Stimulated activated naive CD8-positive, alpha-beta T cell treated with anti-CD3 and anti-CD28 coated beads, Interleukin-15, Interleukin-2, amounts not matched to agents 100 U/mL and 50 U/mL, for 24 hours (primary cell): ENCODE measurements around the gene PMPCA.
A peak's percentile ranks its signal among the peaks of the same experiment; 100 is the strongest.

Source experiments
- ATAC-seq: fragments of 150-1000 bp; cut with Tn5 transposase; one replicate; pipeline ENCODE4 v1.10.0; 2021
- DNase-seq: peaks from one replicate; pipeline ENCODE4 v3.0.0; 2021

The PMPCA gene

GRCh38 chr9:136436055-136436634, 25.7 kb downstream of the PMPCA start:
- no peak for DNase-seq
- ATAC-seq, result no peak

GRCh38 chr9:136437430-136437829, 27.0 kb downstream of the PMPCA start:
- no peak for ATAC-seq
- no peak for DNase-seq

GRCh38 chr9:136437839-136438547, 27.5 kb downstream of the PMPCA start:
- ATAC-seq (no peak), DNase-seq (no peak)

- ATAC-seq (peak; percentile 71), DNase-seq (peak; percentile 71)
Observed at GRCh38 chr9:136438548-136439480, 28.4 kb downstream of the PMPCA start.

DNA sequence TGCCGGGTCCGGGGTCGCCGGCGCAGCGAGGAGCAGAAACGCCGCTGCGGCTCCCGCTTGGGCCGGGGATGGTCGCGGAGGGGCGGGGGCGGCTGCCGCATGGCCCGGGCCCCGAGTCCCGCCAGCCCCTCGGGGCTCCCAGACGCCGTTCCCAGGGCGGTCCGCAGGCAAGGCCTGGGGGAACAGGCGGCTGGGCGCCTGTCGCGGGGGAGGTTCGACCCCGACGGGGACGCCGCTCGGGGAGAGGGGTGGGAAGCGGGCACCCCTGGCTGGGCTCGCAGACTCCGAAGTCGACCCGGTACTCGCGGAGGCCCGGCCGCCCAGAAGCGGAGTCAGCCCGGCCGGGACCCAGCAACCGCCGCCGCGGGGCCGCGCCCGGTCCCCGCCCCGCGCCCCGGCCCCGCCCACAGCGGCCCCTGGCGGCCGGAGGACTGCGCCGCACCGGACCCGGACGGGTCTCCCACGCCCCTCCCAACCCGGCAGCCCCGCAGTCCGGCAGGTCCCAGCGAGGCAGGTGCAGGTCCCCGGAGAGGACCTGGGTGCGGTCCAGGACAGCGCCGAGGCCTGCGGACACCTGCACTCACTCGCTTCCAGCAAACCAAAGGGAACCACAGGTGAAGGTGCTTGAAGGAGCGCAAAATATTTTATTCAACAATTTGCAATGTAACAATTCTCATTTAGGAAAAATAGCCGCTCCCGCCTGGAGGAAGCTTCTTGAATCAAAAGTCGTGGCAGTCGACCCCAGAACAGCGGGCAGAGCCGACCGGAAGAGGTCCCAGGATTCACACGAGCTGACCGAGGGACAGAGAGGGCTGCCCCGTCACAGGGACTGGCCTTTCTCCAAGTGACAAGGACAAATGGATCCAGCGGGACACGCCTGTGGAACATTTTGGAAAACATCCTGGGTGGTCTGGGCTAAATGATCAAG, 29.3 kb downstream of the PMPCA start, which contains the start of gene INPP5E:
Gene INPP5E (minus strand): TSS at position 365 of the 928 bp plus-strand sequence. CDS start 426 bp downstream, outside the sequence.
- ATAC-seq (peak; percentile 85), DNase-seq (peak; percentile 93)

DNA sequence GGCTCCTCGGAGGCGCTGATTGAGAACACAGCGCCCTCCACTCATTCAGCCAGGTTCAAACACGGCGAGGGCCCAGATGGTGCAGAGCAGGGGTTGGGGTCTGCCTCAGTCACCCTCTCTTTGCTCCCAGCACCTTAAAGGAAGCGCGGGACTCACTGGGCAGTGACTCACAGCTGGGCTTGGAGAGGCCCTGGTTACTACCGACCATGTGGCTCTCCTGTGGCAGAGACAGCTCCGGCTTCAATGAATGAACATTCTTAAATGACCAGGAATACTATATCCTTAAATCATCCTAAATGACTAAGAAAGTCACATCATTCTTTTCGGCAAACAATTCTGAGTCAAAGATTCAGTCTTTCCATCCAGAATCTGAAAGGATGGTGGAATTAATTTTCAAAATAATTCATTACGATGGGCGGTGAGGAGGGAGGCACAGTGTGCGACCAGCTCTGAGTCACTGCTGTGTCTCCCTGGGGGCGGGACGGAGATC, 30.8 kb downstream of the PMPCA start:
- DNase-seq, result no peak
- ATAC-seq, result no peak

GRCh38 chr9:136441681-136442245, 31.3 kb downstream of the PMPCA start:
- ATAC-seq (no peak), DNase-seq (no peak)

- ATAC-seq, result no peak
Observed at GRCh38 chr9:136442265-136442664, 31.8 kb downstream of the PMPCA start.

GRCh38 chr9:136443087-136443486, 32.6 kb downstream of the PMPCA start:
- DNase-seq, result no peak
- ATAC-seq, result no peak

More at GRCh38 chr9:136442265-136442664, 31.8 kb downstream of the PMPCA start:
- DNase-seq, result no peak

GRCh38 chr9:136443687-136444086, 33.2 kb downstream of the PMPCA start:
- DNase-seq, result no peak
- no peak for ATAC-seq

- ATAC-seq, result no peak
Observed at GRCh38 chr9:136444102-136444501, 33.6 kb downstream of the PMPCA start.

GRCh38 chr9:136445799-136446198, 35.3 kb downstream of the PMPCA start:
- ATAC-seq (no peak), DNase-seq (no peak)

More at GRCh38 chr9:136444102-136444501, 33.6 kb downstream of the PMPCA start:
- DNase-seq, result no peak

GRCh38 chr9:136447173-136447778, 36.8 kb downstream of the PMPCA start:
- DNase-seq, result no peak
- ATAC-seq, result no peak

- DNase-seq, result no peak
- no peak for ATAC-seq
Observed at GRCh38 chr9:136448655-136449054, 38.2 kb downstream of the PMPCA start.

DNA sequence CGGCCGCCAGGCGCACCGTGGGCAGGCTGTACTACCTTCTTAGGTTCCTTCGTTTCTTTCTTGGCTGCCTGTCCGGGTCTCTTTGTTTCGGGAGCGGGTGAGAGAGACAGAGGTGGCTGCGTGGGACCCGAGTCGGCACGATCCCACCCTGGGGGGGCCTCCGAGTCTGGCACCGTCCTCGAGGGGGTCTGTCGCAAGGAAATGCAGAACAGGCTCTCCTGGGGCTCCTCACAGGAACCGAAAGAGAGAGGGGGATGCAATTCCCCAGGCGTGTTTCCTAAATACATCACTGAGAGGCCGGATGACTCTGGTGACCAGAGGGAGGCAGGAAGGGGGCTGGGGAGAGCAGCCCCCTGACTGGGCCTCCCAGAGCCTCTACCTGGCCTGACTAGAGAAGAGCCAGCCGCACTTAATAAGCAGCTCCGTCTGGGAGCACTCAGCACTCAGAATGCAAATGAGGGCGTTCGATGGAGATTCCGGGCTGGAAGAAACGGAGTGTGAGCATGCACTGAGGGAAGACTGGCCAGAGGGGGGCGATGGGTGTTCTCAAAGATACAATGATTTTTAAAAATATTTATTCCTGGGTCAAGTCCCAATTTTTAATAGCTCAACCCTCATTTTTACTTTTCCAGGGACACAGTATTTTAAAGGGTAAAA, 40.9 kb downstream of the PMPCA start:
- ATAC-seq (no peak), DNase-seq (no peak)

- DNase-seq (no peak), ATAC-seq (no peak)
Observed at GRCh38 chr9:136453326-136453725, 42.9 kb downstream of the PMPCA start.

GRCh38 chr9:136454026-136454796, 43.8 kb downstream of the PMPCA start:
- DNase-seq (no peak), ATAC-seq (no peak)

- DNase-seq (no peak), ATAC-seq (no peak)
Observed at GRCh38 chr9:136455043-136456002, 44.9 kb downstream of the PMPCA start.
